Measurements from ENCODE around the gene KHDC1L.

- TF ChIP-seq, protein P1, sequence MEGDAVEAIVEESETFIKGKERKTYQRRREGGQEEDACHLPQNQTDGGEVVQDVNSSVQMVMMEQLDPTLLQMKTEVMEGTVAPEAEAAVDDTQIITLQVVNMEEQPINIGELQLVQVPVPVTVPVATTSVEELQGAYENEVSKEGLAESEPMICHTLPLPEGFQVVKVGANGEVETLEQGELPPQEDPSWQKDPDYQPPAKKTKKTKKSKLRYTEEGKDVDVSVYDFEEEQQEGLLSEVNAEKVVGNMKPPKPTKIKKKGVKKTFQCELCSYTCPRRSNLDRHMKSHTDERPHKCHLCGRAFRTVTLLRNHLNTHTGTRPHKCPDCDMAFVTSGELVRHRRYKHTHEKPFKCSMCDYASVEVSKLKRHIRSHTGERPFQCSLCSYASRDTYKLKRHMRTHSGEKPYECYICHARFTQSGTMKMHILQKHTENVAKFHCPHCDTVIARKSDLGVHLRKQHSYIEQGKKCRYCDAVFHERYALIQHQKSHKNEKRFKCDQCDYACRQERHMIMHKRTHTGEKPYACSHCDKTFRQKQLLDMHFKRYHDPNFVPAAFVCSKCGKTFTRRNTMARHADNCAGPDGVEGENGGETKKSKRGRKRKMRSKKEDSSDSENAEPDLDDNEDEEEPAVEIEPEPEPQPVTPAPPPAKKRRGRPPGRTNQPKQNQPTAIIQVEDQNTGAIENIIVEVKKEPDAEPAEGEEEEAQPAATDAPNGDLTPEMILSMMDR (conservative IDR thresholded peaks at IDR 0.05; ENCODE audit: low read length): no peak
- no peak for TF ChIP-seq EZH2phosphoT487 (IDR thresholded peaks at IDR 0.05; ENCODE audit: borderline replicate concordance)
These were observed 9.4 kb upstream of the KHDC1L start for GRCh38 chr6:73234733-73235132.
